SU-DHL-6 (cell line): ENCODE results near the gene POF1B.

Source experiments
- H2AFZ ChIP-seq: fragments of 200-600 bp; sonication (generic); 2 replicates; pipeline ENCODE4 v1.6.1; 2014; ENCODE audit warnings: low read depth, mild to moderate bottlenecking, moderate library complexity, mixed read lengths, antibody characterized with exemption, low read length; ENCODE audit not compliant: severe bottlenecking
- H3F3A ChIP-seq: fragments of 200-600 bp; shearing (Covaris generic); 2 replicates; pipeline ENCODE4 v1.6.0; 2016; ENCODE audit warnings: antibody characterized with exemption, mild to moderate bottlenecking; ENCODE audit not compliant: insufficient read depth
- H3K27ac ChIP-seq: fragments of 200-600 bp; sonication (generic); 2 replicates; pipeline ENCODE4 v1.5.1; 2016; ENCODE audit warnings: low read depth, mild to moderate bottlenecking, low read length, moderate library complexity, mixed read lengths
- H3K27me3 ChIP-seq: fragments of 200-600 bp; sonication (generic), shearing (Covaris generic); 2 replicates; pipeline ENCODE4 v1.6.0; 2014; ENCODE audit warnings: mild to moderate bottlenecking, low read length
- H3K36me3 ChIP-seq: fragments of 200-600 bp; sonication (generic); 2 replicates; pipeline ENCODE4 v1.6.1; 2014; ENCODE audit warnings: mild to moderate bottlenecking, low read length, mixed read lengths
- H3K4me2 ChIP-seq: fragments of 300-600, 200-600 bp; shearing (Covaris generic), sonication (generic); 2 replicates; pipeline ENCODE4 v1.6.0; 2014; ENCODE audit warnings: low read length, low read depth, mild to moderate bottlenecking; ENCODE audit not compliant: poor library complexity, severe bottlenecking
- H3K4me3 ChIP-seq: fragments of 200-600 bp; sonication (generic); 2 replicates; pipeline ENCODE4 v1.5.1; 2014; ENCODE audit warnings: antibody characterized with exemption, low read length, mild to moderate bottlenecking, mixed read lengths; ENCODE audit not compliant: insufficient read depth, poor library complexity, severe bottlenecking
- H3K79me2 ChIP-seq: fragments of 200-600 bp; sonication (generic); 2 replicates; pipeline ENCODE4 v1.6.1; 2014; ENCODE audit warnings: mild to moderate bottlenecking, low read length, moderate library complexity; ENCODE audit not compliant: insufficient read depth
- H3K9ac ChIP-seq: fragments of 200-600 bp; sonication (generic); 2 replicates; pipeline ENCODE4 v1.7.0; 2014; ENCODE audit warnings: mild to moderate bottlenecking, low read length
- H3K9me2 ChIP-seq: fragments of 200-600 bp; sonication (generic); replicated peaks from 2 replicates; pipeline ENCODE4 v1.6.1; 2014; ENCODE audit warnings: low read length; ENCODE audit not compliant: insufficient read depth
- H3K9me3 ChIP-seq: fragments of 200-600 bp; sonication (generic); 2 replicates; pipeline ENCODE4 v1.6.1; 2014; ENCODE audit warnings: low read length, mixed read lengths; ENCODE audit not compliant: insufficient read depth
- H4K20me1 ChIP-seq: fragments of 200-600 bp; sonication (generic); 2 replicates; pipeline ENCODE4 v1.6.1; 2014; ENCODE audit warnings: low read depth, mild to moderate bottlenecking, antibody characterized with exemption, low read length, moderate library complexity, mixed read lengths
- EZH2phosphoT487 ChIP-seq: fragments of 200-600 bp; sonication (generic), shearing (Covaris generic); conservative IDR thresholded peaks from 2 replicates; pipeline ENCODE4 v1.6.1; 2018; ENCODE audit warnings: mild to moderate bottlenecking, antibody characterized with exemption, low read length, moderate library complexity, mixed read lengths
- TF ChIP-seq, protein P1 (sequence below): fragments of 200-600 bp; sonication (generic); IDR thresholded peaks from one replicate; pipeline ENCODE4 v1.5.1; 2017; ENCODE audit warnings: antibody characterized with exemption, mild to moderate bottlenecking, low read length, moderate library complexity; ENCODE audit not compliant: insufficient read depth, poor library complexity, severe bottlenecking

POF1B gene

GRCh38 chrX:85243761-85244449, 135.6 kb downstream of the POF1B start, which contains the start of the genes SATL1 and ZNF711:
Gene SATL1, minus strand, starts transcription at chrX:85243779. Its CDS starts 134,811 bp downstream, at chrX:85108968.
Gene ZNF711, plus strand, starts transcription at chrX:85243991. Its CDS starts 3,582 bp downstream, at chrX:85247573.
- Histone ChIP-seq H2AFZ (peak within 1 kb of the TSS; percentile 80), H3K27ac (peak within 1 kb of the TSS; percentile 53)

DNA sequence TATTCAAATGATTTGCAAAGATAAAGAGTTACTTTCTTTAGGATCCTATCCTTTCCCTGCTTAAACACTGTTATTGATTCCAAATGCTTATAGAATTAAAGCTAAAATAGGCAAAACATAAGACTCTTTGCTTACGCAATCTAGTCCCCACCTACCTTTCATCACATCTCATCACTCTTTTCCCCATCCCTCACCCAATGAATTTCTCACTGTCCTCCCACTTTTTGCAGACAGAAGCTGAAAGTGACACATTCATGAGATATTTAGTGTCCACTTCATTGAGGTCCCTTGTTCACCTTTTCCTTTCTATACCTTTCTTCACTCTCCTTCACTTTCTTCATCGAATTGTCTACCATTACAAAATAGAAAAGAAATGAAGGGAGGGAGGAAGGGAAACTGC, 136.3 kb downstream of the POF1B start:
- no peaks in the 10 kb centered on the region for H3K27me3 ChIP-seq
- peaks cover 10% of the 10 kb centered on the region; the same call in 1 of the 2 replicates for H3F3A ChIP-seq
- TF ChIP-seq EZH2phosphoT487, result no peak
- TF ChIP-seq, protein P1, sequence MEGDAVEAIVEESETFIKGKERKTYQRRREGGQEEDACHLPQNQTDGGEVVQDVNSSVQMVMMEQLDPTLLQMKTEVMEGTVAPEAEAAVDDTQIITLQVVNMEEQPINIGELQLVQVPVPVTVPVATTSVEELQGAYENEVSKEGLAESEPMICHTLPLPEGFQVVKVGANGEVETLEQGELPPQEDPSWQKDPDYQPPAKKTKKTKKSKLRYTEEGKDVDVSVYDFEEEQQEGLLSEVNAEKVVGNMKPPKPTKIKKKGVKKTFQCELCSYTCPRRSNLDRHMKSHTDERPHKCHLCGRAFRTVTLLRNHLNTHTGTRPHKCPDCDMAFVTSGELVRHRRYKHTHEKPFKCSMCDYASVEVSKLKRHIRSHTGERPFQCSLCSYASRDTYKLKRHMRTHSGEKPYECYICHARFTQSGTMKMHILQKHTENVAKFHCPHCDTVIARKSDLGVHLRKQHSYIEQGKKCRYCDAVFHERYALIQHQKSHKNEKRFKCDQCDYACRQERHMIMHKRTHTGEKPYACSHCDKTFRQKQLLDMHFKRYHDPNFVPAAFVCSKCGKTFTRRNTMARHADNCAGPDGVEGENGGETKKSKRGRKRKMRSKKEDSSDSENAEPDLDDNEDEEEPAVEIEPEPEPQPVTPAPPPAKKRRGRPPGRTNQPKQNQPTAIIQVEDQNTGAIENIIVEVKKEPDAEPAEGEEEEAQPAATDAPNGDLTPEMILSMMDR, result no peak
- peak overlapping the region; percentile 80 for H2AFZ ChIP-seq
- H3K4me3 ChIP-seq, result peak overlapping the region; percentile 81
- H3K9me3 ChIP-seq, result no peaks in the 10 kb centered on the region
- H3K27ac ChIP-seq, result 0 out of 2 replicates have a peak overlapping the region, but pooled peaks have one; percentile 53
- no peaks in the 10 kb centered on the region for H3K9me2 ChIP-seq
- no peaks in the 10 kb centered on the region for H3K36me3 ChIP-seq
- H3K4me2 ChIP-seq, result peak overlapping the region; percentile 81
- peak overlapping the region; percentile 87 for H3K9ac ChIP-seq
- H4K20me1 ChIP-seq, result no peaks in the 10 kb centered on the region
- H3K79me2 ChIP-seq, result peaks cover 29% of the 10 kb centered on the region

More at GRCh38 chrX:85243761-85244449, 135.6 kb downstream of the POF1B start, which contains the start of the genes SATL1 and ZNF711:
- peaks cover 4% of the 10 kb centered on the region; the same call in 1 of the 2 replicates for H3K36me3 ChIP-seq
- no peaks in the 10 kb centered on the region for H4K20me1 ChIP-seq
- H3K27me3 ChIP-seq, result no peaks in the 10 kb centered on the region
- peak within 1 kb of the TSS; percentile 87 for H3K9ac ChIP-seq
- H3K9me3 ChIP-seq, result no peaks in the 10 kb centered on the region
- peak within 1 kb of the TSS; percentile 81 for H3K4me2 ChIP-seq
- TF ChIP-seq EZH2phosphoT487, result no peak
- TF ChIP-seq, protein P1, result no peak
- peaks cover 10% of the 10 kb centered on the region; the same call in 1 of the 2 replicates for H3F3A ChIP-seq
- H3K9me2 ChIP-seq, result no peaks in the 10 kb centered on the region
- H3K79me2 ChIP-seq, result peaks cover 35% of the 10 kb centered on the region
- H3K4me3 ChIP-seq, result peak within 1 kb of the TSS; percentile 81
